HG02981 (cell line): ENCODE data around the gene FBL.

Source experiments
- ATAC-seq: cut with Tn5 transposase; IDR thresholded peaks from one replicate; pipeline ENCODE4 v1.9.1; 2021; ENCODE audit warnings: mild to moderate bottlenecking, moderate library complexity; ENCODE audit not compliant: unreplicated experiment

The FBL gene

DNA sequence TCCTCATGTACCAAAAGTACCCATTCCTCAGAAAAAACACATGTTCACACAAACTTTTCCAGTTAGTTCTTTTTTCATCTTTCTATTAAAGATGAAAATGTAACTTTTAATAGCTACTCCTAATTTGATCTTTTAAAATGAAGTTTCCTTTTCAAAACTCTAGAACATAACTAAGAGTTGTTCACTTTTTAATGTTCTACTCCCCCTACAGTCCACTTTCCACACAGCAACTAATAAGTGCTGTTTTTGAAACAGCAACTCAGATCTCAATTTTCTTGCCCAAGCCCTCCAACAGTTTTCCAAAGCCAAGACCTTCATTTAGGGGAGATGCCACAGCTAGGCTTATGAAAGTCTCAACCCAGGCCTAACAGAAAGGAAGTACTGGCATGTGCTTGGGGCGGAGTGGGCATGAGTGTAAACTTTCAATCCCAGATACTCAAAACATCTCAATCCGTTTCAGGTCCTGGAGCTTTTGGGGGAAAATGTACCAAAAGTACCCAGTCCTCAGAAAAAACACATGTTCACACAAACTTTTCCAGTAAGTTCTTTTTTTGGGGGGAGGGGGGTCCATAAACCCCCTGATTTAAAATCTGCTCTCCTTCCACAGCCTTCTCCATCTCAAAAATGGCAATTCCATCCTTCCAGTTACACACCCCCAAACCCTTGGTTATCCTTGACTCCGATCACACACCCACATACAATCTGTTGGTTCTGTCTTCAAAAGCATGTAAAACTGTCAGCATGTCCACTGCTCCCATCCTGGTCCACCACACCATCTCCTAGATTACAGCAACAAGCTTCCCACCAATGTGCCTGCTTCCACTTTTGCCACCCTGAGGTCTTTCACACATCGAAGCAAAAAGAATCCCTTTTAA, 2.0 kb downstream of the FBL start:
- no peak for ATAC-seq

DNA sequence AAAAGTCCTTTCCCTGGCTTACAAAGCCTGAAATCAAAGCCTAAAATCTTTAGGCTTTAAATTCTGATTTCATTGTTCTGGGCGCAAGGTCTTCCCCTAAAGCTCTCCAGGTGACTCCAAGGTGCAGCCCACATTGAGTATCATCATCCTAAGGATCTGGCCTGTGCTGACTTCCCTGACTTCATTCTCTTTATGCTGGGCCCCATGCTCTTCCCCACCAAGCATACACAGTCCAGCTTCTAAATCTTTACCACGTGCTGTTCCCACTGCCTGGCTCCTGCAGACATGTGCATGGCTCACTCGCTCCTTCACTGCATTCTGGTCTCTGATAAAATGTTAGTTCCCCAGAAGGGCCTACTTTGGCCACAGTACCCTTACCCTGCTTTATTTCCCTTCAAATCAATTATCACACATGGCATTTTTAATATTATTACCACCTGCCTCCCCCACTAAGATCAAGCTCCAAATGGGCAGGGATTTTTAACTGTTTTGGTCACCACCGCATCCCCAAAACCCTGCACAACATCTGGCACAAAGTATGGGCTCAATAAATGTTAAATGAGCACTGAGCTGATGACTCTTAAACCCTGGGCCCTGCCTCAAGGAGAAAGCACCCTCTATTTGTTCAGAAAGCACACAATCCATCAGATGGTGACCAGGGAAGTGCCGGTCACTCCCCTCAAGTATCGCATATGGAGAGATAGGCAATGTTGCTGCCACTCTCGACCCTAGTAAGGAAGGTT, 3.3 kb downstream of the FBL start:
- no peak for ATAC-seq

DNA sequence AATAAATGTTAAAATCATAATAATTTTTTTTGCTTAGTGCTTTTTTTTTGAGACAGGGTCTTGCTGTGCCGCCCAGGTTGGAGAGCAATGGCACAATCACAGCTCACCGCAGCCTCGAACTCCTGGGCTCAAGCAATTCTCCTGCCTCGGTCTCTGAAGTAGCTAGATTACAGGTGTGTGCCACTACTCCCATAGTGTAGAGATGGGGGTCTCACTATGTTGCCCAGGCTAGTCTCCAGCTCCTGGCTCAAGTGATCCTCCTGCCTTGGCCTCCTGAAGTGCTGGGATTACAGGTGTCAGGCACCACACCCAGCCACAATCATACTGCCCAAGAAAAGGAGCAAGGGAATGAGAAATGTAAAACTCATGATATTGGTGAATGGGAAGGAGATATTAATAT, 5.1 kb downstream of the FBL start:
- no peak for ATAC-seq

DNA sequence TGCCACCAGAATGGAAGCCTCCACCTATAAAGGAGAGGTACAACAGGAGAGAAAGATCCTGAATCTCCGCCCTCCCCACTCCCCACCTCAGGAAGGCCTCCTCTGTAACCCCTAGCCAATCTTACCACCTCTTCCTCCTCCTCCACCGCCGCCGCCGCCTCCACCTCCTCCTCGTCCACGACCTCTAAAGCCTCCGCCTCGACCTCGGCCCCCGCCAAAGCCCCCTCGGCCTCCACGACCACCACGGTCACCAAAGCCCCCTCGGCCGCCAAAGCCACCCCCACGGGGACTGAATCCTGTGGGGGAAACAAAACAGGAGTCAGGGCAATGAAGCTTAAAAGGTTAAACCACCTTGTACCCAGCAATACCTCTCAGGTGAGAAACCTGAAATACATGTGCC, 5.7 kb downstream of the FBL start:
- ATAC-seq: no peak

DNA sequence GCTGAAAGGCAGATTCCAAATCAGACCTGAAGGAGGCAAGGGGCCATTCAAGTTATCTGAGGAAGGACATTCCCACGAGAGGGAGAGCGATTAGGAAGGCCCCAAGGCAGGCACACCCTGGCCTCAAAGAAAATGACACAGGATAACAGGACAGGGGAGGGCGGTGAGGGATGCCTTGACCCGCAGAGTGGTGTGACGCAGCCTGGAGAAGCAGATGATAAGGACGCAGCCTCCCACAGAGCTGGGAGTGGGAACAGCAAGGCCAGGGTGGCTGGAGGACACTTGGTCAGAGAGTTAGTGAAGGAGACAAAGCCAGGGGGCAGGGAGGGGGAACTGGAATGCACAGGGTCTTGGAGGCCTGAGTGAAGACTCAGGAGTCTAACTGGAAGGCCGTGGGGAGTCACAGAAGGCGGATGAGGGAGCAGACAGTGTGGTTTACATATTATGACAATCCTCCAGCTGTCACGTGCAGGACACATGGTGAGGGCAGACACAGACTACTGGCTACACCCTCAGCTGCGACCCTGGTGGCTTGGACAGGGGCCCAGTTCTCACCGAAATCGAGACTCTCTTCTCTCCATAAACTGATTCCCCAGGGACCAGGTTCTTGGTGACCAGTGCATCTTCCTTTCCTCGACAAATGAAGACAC, 6.4 kb downstream of the FBL start:
- no peak for ATAC-seq

DNA sequence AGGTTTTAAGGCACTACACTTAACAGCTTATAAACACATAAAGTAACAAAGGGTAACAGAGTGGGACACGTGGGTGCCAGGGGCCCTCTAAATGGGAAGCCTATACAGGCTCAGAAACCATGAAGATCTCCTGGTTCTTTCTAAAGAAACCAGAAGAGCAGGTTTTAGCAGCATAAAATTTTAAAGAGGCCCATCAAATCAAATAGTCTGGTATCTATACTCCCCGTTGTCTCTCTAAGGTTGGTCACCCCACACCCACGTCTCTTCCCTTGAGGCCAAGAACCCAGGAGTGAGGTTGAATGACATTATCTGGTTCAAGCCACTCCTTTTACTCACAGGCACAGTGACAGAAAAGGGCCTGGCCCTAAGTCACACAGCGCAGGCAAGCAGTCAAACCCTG, 7.6 kb downstream of the FBL start:
- no peak for ATAC-seq

DNA sequence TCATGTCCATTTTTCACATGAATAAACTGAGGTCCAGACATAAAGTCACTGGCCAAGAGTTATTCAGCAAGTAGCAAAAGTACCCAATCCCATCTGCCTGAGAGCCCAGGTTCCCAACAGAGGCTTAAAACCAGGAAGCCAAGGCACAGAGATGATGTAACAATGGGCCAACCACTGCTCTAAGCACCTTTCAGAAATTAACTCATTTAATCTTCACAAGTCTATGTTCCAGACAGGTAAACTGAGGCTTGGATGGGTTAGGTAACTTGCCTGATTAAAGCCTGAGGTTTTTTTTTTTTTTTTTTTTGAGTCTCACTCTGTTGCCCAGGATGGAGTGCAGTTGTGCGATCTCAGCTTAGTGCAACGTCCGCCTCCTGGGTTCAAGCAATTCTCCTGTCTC, 8.2 kb downstream of the FBL start:
- no peak for ATAC-seq

DNA sequence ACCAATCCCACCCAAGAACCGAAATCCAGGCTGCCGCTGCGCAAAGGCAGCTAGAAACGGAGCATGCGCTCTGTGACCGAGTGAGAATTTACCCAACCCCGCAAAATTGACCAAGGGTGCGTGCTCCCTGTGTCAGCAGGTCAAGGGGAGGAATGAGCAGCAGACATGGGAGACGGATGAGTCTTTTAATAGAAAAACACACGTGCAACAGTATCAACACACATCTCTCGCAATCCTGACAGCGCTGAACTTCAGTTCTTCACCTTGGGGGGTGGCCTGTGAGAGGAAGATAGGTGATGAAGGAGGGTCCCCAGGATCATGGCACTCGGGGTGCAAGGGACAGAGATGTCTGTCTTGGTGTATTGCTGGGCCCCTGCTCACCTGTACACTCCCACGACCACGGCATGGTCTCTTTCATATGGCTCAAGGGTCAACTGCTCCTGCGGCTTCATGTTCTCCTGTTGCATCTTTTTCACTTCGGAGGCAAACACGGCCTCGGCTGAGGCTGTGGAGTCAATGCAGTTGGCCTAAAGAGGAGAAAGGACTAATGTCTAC, 11.8 kb downstream of the FBL start:
- no peak for ATAC-seq

DNA sequence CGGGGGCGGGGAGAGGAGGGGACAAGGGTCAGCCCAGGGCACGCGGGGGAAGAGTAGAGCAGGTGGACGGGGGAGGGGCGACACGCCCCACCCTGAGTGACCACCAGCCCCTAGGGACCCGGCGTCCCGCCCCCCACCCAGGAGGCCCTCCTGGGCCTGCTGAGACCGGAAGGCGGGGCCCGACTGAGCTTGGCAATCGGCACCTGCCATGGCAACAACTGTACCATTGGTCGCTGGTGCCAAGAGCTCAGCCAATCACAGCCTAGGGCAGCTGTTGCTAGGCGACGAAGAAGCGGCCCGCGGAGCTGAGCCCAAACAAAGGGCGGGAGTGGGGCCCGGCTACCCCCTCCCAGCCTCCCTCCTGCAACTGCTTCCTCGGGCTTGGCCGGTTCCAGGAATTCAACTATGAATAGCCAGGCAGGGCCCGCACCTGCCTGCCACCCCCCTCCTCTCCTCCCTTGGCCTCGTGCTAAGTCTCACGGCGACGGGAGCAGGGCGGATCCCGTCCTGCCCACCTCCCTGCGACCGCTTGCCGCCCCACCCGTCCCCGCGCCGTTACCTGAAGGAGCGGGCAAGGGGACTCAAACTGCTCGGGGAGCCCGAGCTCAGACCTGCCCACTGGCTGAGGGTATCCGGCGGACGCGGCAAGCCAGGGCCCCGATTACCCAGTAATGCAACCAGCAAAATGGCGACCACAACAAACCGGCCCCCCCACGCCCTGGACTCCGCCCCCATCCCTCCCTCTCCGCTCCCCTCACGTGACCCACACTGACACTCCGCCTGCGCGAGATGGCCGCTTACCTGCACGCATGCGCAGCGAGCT, 12.5 kb downstream of the FBL start, which contains the start of gene DYRK1B:
DYRK1B (minus strand) TSS at position 699 of the 823 bp plus-strand sequence. CDS start 2,295 bp downstream, outside the sequence.
- ATAC-seq: peak; percentile 88

DNA sequence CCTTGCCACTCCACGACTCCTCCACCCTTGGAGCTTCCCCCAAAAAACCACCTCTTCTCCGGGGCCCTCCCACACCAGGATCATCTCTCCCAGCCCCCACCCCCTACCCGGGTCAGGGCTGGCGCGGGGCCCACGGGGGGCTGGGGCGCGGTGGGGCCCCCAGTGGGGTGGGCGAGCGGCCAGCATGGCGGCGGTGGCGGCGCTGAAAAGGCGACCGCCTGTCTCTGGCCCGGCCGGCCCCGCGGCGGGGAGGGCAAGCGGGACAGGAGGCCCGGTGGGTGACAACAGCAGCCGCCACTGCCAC, 13.1 kb downstream of the FBL start:
- ATAC-seq: no peak

DNA sequence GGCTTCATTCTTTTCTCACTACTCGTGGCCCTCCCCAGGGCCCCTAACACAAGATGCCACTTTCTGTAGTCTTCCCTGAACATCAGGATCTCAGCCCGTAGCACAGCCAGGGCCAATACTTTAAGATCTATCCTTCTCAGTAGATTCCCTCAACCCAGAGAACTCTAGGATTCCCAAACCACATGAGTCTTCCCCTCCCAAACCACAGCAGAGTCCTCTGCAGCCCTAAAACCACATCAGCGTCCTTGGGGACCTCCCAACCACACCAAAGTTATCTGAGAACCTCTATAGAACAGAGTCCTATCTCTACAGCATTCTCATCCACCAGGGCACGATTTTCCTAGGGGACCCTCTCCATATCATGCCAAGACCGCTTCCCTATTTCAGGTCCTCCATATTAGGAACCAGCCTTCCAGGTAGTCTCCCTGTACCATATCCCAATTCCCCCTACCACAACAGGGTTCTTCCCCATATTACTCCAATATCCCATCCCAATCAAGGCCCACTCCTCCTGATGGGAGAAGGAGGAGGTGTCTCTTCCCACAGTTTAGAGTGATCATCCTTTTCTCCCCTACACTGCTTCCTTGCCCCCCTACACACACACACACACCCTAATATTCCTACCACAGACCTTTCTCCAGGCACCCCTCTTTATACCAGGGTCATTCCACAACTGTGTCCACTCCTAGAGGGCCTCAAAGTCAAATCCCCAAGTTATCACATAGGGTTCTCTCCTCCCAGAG, 13.7 kb downstream of the FBL start:
- no peak for ATAC-seq

DNA sequence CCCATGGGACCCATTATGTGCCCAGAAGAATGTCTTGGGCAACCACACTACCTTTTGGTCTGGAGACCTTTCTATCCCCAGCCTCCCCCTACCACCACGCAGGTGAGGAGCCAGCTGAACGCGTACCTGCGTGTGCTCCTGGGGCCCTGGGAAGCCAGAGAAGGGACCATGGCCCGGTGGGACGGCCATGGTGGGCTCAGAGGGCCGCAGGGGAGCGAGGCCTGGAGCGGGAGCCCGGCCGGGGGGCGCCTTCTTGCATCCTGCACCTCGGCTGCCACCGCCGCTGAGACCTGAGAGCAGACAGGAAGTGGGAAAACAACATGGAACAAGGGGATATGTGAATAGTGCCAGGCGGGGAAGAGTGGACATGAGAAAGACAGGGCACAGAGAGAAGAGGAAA, 14.5 kb downstream of the FBL start:
- ATAC-seq: no peak

DNA sequence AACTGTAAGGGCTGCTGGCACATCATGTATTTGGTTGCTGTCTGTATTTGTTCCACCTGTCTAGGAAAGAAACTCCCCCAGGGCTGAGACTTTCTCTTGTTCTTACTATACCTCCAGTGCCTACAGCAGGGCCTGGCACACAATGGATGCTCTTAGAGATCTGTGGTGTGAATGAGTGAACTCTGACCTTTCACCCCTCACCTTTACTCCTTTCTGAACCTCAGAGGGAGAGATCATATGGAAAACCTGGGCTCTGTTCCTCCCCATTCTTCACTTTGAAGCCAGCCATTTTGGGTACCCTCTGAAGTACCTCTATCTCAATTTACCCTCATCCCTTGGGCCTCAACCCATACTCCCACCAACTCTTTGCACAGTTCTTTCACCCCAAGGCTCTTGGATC, 15.3 kb downstream of the FBL start:
- no peak for ATAC-seq

DNA sequence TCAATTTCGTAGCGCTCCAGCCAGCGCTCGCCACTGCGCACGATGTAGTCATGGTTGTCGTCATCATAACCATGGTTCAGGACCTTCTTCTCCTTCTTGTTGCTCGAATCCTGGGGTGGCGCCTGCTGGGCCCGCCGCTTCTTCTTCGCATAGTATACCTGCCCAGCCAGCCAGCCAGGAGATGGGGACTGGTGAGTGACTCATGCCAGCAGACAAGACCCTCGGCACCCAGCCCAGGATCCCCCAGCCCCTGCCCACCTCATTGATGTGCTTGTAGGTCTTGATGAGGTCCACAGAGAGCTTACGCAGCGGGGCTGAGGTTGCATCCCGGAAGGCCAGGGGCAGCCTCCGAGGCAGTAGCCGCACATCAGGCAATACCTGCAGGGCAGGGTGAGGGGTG, 15.8 kb downstream of the FBL start:
- no peak for ATAC-seq

DNA sequence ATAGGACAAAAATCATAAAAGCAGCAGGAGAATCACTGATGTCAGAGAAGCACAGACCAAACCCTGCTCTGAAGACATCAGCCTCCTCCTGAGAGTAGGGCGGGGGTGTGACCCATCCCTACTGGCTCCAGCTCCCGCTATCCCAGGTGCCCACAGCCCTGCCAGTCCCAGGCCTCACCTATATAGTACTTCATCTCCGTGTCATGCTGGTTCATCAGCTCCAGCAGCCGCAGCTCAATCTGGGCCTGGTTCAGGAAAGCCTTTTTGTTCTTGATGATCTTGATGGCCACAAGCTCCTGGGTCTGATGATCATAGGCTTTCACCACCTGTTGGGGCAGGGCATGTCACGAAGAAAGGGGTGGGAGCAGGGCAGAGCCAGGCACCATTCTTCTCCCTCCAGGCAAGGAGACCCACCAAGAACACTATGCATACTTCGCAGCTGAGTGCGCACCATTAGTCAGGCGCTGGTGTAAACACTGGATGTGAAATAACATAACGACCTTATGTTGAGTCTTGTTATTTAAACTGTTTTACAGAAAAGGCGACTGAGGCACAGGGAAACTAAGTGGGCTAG, 16.4 kb downstream of the FBL start:
- no peak for ATAC-seq

DNA sequence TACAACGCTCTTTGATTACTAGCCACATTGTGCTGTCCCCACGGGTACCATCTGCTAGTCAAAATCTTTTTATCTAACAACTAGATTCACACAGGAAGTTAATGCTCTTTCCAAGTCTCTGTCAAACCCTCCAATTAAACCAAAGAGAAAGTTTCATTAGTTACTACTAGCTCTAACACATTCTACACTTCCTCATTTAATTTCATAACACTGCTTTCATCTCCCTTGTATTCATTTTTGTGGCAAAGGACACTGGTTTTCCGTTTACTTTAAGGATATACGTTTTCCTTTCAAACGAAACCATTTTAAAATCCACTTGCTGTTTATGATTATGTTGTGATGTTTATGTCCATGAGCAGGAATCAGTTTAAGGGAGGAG, 17.5 kb downstream of the FBL start:
- no peak for ATAC-seq

DNA sequence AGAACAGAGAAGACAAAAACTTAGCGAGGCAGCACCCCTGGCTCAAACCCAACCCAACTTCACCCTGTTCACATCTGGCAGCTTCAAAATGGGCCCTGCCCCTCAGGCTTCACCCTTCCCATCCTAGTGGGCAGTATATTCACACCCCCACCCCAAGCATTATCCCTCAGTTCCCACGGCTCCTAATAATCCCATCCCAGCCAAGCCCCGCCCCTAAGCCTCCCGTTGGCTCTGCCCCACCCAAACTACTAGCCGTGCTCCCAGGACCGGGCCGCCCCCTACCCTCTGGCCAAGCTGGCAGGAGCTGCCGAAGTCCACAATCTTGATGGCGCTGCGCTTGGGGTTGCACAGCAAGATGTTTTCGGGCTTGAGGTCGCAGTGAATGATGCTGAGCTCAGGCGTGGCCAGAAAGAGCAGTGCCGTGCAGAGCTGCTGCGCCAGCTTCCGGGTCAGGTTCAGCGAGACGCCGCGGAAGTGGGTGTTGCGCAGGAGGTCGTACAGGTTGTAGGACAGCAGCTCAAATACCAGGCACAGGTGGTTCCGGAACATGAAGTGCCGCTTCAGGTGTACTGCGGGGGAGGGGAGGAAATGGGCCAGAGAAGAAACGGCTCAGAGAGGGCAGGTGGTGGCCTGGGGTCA, 18.0 kb downstream of the FBL start:
- ATAC-seq: no peak

DNA sequence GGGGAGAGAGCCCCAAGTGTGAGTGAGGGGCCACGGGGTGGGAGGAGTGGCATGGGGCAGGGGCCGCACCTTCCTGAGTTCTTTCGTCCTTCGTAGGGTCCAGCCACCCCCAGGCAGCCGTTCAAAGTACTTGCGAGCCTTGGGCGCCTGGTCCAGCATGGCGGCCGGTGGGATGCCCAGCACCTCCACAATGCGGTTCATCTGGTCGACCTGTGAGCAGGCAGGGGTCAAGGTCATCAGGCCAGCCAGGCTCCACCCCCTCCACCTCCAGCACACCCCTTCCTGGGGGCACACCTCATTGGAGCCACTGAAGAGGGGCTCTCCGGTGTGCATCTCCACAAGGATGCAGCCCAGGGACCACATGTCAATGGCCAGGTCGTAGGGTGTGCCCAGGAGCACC, 19.0 kb downstream of the FBL start:
- no peak for ATAC-seq

DNA sequence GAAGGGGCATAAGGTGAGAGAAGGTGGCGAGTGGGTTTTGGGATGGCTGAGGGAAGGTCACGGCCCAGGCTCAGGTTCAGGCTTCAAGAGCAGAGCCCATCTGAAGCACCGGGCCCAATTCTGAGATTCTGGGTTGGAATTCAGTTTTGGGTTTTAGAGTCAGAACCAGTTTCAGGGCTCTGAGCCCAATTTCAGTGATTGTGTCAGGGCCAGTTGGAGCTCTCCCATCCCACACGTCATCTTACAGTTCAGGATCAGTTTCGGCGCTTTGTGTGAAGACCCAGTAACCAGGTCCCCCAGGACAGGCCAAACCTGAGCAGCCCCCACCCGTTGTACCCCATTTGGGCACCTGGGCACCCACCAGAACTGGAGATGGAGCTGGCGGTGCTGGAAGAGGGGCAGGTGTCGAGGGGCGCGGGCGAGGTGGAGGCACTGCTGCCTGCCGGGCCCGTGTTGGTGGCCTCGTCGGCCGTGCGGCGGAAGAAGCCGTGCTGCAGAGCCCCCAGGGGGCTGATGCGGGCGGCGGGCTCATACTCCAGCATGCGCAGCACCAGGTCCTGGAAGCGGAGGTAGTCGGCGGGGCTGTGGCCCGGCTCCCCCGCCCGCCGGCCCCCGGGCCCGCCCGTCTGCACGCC, 19.8 kb downstream of the FBL start:
- no peak for ATAC-seq
